IPS-18c (cell line): ENCODE results near the gene WNT8A.
"Not testable (repeated sequence)": the region's sequence is repeated elsewhere in the genome, so short reads cannot be mapped to it uniquely, and the experiment has no call there.

ENCODE experiments used
- H3K4me3 ChIP-seq: 2 replicates; pipeline ENCODE4 v1.7.0; 2013; ENCODE audit warnings: low read depth, mild to moderate bottlenecking, low read length, moderate library complexity; ENCODE audit not compliant: insufficient read depth
- H3K9me3 ChIP-seq: one replicate; pipeline ENCODE4 v1.6.1; 2013; ENCODE audit warnings: mild to moderate bottlenecking, low read length, moderate library complexity; ENCODE audit not compliant: control insufficient read depth, insufficient read depth

WNT8A gene, protein sequence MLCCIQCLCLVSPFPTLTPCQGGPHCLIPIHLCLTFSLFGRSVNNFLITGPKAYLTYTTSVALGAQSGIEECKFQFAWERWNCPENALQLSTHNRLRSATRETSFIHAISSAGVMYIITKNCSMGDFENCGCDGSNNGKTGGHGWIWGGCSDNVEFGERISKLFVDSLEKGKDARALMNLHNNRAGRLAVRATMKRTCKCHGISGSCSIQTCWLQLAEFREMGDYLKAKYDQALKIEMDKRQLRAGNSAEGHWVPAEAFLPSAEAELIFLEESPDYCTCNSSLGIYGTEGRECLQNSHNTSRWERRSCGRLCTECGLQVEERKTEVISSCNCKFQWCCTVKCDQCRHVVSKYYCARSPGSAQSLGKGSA

DNA sequence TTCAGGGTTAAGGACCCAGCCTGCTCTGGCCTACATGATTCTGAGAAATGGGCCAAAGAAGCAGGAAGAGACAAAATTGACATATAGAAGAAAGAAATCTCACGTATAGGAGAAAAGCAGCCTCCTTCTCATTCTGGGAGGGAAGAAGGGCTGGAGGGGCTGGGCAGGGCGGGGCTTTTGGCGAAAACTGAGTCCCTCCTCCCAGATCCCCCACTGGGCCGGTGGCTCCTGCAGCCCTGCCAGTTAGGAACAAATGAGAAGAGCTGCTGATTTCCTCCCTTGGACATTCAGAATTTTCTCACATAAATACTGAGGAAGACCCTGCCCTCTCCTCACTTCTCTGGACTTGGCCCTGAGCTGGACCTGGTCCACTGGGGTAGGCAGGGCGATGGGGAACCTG is at the start of gene WNT8A:
WNT8A (plus strand) TSS at position 332 of the 400 bp plus-strand sequence. CDS start 95 bp downstream, outside the sequence.
- Histone ChIP-seq H3K4me3 (peak within 1 kb of the TSS; percentile 24; the same call in 1 of the 2 replicates), H3K9me3 (no peaks in the 10 kb centered on the region)

DNA sequence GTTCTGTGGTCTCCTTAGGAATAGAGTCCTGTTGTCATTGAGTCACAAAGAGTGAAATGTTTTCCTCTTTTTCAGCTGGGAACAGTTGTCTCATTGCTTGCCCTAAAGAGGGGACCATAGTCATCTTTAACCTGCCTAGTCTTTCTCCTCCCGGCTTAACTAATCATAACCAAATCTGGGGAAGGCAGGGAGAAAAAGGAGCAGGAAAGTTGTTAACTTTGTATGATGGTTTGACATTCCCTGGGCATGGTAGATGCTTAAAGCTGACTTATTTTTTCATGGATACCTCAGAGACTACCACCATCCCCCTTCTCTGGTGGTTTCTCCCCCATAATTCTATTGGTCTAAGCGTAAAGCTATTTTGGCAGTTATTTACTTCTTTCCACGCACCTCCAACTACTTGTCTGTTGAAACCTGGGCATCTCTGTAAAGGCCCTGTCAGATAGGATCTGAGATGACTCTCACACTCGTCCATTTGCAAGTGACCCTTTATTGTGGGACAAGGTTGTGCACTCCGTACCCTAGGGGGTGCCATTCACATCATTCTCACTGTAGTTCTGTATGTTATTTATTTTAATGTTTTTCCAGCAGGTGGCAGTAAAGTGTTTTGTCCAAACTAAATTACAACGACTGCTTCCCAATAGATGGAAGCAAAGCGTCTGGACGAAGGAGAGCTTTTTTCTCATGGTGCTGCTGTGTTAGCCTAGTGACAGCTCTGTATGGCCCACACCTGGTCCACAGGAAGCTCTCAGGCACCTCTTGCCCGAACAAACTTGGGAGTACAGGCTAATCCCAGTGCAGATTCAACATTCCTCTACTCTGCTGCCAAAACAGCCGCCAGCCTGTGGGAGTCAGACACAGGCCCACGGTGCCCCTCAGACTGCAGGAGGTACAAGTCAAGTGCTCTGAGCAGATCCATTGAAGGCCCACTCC is 48.0 kb upstream of the WNT8A start:
- Histone ChIP-seq H3K4me3 (no peak overlapping the region), H3K9me3 (no peaks in the 10 kb centered on the region)

DNA sequence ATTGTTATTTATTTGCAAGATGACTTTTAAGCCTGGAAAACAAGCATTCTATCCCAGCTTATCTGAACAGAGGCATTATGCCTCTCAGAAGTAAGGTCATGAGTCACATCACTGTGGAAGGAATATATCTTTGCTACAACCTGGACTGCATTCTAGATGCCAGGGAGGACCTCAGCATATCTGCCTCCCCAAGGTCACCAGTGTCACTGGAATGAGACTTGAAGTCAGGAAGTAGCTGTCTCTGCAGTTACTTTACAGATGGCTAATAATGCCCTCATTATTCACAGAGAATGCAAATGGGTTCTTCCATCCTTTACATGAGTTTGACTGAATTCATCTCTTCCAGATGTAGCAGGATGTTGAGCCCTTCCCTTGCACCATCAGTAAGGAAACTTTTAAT is 46.6 kb upstream of the WNT8A start:
- Histone ChIP-seq H3K9me3 (no peaks in the 10 kb centered on the region), H3K4me3 (no peak overlapping the region)

DNA sequence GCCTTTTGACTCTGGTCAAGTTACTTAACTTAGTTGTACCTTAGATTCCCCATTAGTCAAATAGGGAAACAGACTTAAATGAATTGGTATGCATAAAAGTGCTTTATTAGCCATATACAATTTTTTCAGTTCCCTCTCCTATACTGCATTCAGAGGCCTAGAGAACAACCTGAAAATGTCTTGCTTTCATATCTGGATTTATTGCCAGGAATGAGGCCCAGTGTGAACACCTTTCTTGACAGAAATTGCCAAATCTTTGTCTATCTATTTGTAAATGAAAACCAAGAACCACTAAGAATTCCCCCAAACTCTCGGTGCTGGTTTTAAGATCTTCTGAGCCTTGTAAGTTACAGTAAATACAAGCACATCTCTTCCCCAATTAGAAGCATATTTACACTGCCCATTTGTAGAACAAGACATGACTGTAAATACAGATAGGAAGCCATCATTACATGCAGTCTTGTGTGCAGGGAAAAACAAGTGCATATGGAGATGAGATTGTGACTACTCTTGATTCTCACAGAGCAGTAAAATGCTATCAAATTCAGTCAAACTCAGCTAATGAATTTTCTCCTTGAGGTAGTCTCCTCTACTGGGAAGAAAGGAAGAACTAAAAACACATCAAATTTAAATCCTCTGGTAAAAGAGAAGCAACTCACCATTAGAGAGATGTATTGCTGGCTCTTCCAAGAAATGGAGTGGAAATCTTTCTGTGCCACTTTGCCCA is 45.8 kb upstream of the WNT8A start:
- no peak overlapping the region for H3K4me3 ChIP-seq
- no peaks in the 10 kb centered on the region for H3K9me3 ChIP-seq

DNA sequence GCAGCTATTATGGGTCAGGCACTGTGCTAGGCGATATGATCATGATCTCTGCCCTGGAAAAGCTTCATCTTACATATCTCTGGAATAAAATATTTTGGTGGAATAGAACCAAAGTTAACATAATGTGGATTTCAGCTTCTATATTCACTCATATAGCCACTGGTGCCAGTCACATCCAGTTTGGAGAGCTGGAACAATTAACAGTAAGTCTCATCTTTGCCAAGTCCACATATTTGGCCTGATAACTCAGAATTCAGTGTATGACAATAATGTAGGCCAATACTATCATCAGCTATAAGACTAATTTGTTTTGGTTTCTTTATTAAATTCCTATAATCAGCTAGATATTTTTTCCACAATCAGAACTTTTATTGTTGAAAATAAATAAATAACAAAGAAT is 45.0 kb upstream of the WNT8A start:
- Histone ChIP-seq H3K9me3 (no peaks in the 10 kb centered on the region), H3K4me3 (no peak overlapping the region)

DNA sequence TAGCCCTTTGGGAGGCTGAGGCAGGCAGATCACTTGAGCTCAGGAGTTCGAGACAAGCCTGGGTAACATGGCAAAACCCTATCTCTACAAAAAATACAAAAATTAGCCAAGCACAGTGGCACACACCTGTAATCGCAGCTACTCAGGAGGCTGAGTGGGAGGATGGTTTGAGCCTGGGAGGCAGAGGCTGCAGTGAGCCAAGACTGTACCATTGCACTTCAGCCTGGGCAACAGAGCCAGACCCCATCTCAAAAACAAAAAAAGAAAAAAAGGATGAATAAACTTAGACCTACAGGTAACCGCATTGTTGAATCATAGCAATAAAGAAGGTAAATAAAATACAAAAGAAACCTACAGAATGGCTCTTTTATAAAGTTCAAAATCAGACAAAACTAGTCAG is 38.5 kb upstream of the WNT8A start:
- H3K4me3 ChIP-seq, result not testable (repeated sequence)

DNA sequence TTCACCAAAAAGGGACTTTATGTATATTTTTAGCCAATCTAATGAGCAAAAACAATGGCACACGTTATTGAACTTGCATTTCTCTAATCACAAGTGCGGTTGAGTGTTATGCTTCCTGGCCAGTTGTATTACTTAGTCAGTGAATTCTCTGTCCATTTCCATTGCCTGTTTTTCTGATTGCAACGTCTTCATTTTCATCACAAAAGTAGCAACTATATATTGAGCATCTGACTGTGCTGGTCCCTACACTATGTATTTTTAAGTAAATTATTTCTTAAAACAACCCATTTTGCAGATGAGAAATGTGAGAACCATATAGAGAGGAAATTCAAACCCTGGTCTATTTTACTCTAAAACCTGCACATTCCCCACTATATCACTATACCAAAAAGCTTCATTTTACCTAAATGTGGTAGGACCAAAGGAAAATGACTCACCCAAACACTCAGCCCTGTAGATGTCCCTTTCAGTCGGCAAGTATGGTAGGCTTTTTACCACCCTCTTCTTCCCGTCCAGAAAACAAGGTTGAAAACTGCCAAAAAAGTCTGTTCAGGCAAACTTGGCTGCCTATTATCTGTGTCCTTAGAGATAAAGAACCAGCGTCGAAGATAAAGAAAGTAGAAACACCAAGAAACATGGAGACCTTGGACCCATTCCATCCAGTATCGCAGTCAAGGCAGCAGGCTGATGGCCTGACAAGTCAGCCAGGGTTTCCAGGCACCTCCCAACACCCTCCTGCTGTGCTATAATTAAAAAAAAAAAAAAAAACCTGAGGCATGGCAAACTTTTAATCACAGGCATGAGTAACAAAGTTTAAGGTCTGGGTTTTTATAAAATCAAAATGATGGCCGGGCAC is 32.2 kb upstream of the WNT8A start:
- Histone ChIP-seq H3K9me3 (no peaks in the 10 kb centered on the region), H3K4me3 (no peak overlapping the region)

More for the DNA sequence above, 38.5 kb upstream of the WNT8A start:
- H3K9me3 ChIP-seq, result not testable (repeated sequence)

DNA sequence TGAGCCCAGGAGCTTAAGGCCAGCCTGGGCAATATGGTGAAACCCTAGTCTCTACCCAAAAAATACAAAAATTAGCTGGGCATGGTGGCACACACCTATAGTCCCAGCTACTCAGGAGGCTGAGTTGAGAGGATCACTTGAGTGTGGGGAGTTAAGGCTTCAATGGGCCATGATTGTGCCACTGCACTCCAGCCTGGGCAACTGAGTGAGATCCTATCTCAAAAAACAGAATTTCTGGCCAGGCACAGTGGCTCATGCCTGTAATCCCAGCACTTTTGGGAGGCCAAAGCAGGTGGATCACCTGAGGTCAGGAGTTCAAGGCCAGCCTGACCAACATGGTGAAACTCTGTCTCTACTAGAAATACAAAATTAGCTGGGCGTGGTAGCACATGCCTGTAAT is 31.1 kb upstream of the WNT8A start:
- not testable (repeated sequence) for H3K9me3 ChIP-seq, H3K4me3 ChIP-seq

DNA sequence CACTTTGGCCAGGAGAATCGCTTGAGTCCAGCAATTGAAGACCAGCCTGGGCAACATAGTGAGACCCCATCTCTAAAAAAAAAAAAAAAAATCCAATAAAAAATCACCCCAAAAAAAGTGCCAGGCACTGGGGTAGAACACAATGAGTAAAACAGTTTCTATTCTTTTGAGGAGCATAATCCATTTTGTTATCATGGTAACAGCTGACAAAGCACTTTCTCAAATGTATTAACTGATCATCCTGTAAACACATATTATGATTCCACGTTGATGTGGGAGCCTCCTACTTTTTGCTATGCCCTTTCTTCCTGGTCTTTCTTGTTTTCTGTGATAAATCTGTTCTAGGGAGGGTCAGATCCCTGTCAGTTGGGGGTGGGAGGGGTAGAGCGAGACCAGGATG is 30.3 kb upstream of the WNT8A start:
- no peaks in the 10 kb centered on the region for H3K9me3 ChIP-seq
- H3K4me3 ChIP-seq, result no peak overlapping the region

DNA sequence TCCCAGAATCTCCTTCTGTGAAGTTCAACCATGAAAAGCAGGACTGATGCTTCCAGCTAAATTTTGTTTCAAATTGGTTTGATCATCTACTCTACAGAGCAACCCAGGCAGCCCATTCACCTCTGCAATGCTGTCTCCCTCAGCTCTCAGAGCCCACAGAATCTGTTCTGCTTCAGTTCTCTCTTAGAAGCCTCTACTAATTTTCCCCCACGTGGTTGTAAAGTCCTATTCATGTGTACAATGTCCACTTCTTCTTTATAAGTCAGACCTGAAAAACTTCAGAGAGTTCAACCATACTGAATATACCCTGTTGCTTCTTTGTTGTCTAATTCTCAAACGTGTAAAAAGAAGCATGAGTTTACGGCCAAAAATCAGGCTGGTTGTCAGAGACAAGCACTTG is 29.6 kb upstream of the WNT8A start:
- H3K4me3 ChIP-seq, result no peak overlapping the region
- no peaks in the 10 kb centered on the region for H3K9me3 ChIP-seq

DNA sequence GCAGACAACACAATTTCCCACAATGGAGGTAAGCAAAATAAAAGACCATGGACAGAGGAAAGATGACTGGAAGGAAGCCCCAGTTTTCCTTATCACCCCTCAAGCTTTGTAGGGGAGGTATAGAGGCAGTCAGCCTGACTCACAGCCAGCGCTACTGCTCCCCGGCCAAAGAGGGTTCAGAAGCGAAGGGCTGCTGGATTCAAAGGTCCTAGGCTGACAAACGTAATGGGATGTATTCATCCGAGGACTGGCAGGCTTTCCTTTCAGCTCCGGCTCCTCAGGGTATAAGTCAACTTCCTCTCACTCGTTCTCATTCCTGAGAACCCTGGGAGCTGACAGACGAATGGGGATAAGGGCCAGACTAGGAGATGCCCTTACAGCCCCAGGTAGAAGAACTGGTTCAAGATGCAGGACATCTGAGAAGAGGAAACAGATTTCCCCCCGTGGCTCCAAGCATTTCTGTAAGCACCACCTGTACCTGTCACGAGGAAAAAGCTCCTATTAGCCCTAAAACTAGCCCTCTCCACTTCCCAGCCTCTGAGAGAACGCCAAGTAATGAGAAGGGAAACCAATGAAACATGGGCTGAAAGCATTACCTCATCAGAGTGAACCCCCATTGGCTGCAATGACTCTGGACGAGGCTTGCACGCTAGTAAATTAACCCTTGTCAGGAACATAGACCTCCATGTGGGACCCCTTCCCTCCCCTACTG is 28.8 kb upstream of the WNT8A start:
- 0 out of 2 replicates have a peak overlapping the region, but pooled peaks have one; percentile 9 for H3K4me3 ChIP-seq
- H3K9me3 ChIP-seq, result no peaks in the 10 kb centered on the region

DNA sequence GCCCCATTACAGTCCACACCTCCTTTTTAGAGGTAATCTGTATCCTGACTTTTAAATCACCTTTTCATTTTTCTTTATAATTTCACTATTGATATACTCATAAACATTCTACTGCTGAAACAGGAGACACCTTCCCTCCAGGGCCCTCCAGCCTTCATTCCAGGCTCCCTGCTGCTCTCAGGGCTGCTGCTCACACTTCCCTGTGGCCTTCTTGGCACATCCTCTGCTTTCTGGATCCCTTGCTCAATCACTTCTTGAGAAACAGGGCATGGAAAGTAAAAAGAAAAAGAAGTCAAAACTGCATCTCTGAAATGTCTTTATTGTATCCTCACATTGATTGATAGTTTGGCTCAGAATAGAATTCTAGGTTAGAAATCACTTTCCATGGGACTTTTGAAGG is 19.3 kb upstream of the WNT8A start:
- H3K9me3 ChIP-seq, result no peaks in the 10 kb centered on the region
- no peak overlapping the region for H3K4me3 ChIP-seq

DNA sequence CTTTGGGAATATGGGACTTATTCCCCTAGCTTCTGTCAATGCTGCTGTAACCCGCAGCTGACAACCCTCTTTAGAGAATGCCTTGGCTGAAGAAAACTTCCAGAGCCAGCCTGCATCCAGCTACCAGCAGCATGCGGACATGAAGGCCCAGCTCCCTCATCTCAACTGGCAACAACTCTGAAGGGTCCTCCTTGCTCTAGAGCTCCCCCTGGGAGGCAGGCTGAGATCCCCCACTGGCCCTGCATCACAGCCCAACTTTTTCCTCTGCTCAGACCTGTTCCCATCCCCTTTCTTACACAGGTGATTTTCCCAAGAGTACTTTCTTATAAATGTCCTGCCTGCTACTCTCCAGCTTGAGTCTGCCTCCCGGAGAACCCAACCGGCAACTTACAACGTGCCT is 18.7 kb upstream of the WNT8A start:
- no peaks in the 10 kb centered on the region for H3K9me3 ChIP-seq
- H3K4me3 ChIP-seq, result no peak overlapping the region

DNA sequence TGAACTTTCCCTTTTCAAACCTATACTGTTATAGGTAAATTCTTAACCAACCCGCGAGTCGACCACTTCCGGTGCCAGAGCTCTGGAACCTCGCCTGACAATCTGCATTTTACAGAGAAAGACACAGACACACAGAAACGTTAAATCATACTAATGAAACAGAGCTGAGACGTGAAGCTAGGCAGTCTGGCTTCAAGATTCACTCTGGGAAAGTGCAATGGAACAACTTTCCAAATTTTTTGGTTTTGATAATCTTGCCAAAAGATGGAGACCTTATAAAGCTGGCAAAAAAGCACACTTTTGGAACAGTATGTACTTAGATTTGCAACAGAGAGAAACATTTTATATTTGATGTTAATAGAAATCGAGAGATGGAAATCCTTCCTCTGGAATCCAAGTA is 15.9 kb upstream of the WNT8A start:
- Histone ChIP-seq H3K4me3 (no peak overlapping the region), H3K9me3 (no peaks in the 10 kb centered on the region)

DNA sequence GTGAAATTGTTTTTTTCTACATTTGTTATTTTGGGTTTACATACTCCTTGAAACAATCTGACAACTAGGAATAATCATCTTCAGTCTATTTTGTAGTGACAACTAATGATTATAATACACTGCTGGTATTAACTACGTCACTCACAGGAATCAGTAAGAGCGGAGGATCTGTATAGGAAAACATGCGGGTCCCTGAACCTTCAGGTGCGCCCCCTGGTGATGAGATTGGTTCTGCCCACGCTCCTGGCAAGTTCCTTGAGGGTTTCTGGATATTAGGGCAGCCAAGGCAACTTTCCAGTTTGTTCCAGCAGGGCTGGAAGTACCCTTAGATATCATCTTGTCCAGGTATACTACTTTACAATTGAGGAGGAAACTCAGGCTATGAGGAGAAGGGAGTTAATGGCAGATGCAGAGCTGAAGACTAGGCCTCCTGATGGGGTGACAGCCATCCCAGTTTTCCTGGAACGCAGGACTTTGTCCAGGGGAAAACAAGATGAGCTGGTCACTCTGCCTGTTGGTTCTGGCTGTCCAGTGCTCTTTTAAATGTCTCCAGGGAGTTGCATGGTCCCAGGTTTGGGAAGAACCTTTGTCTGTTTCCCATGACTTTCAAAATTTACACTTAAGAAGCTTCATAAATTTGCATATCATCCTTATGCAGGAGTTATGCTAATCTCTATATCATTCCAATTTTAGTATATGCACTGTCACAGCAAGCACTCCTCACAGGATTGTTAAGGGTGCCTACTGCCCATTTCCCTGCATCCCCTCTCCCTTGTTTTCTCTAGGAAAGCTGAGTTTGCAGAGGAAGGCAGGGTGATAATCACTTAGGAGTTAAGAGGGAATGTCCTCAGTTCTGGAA is 14.9 kb upstream of the WNT8A start:
- no peak overlapping the region for H3K4me3 ChIP-seq

More for the DNA sequence above, 14.9 kb upstream of the WNT8A start:
- no peaks in the 10 kb centered on the region for H3K9me3 ChIP-seq
